GM18867 (cell line): ENCODE measurements around the gene VPS13C.

ENCODE experiments used
- ATAC-seq: cut with Tn5 transposase; IDR thresholded peaks from one replicate; pipeline ENCODE4 v1.9.1; 2021; ENCODE audit warnings: mild to moderate bottlenecking, moderate library complexity; ENCODE audit not compliant: unreplicated experiment

Gene VPS13C

DNA sequence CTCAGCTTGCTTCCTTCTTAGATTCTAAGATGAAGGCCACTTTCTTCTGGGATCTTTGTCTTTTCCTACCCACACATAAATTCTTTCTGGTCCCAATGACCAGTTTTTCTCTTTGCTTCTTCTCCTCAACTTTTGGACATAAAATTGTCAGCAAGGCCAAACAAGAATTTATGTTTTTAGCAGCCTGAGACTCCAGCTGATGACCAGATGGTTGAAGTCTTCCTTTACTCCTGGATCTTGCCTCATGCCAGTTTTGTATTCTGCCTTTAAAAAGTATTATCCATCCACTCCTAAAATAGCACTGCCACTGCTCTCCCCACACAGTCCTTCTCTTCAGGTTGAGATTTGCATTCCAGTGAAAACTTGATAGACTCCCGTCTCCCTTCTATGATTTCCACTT is 236.0 kb downstream of the VPS13C start:
- ATAC-seq, result no peak

DNA sequence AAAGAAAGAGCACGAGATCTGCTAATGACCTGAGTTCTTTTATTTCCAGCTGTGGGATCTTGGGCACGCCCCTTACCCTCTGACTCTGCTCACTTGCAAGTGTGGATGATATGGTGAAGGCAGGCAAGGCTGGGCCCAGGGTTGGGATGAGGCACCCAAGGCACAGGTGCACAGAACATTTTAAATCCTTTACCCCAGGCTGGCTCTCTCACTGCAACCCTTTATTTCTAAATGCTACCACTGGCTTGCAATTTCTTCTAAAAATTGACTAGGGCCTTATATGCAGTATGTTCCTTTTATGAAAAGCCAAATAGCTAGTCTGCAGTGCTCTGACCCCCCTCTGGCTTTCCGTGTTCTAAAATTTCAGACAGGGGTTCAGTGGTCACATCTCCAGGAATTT is 237.7 kb downstream of the VPS13C start:
- ATAC-seq, result no peak

- no peak for ATAC-seq
Observed at GRCh38 chr15:61820951-61821350, 239.3 kb downstream of the VPS13C start.

DNA sequence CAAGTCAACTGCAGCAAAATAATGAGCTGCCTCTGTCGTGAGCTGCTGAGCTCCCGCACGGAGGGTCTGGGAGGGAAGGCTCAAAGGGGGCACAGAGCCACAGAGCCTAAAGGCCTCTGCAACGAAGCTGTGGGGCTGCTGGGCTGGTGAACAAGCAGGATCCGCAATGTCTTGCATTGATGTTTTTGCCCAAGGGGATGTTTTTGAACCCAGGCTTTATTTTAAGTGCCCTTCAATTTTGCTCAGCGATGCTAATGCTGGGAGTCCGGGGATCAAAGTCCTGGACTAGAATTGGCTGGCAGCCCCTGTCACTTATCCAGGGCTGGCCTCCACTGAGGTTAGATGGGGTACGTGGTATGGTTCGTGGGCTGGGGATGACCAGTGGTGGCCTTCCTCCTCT is 240.0 kb downstream of the VPS13C start:
- no peak for ATAC-seq

- no peak for ATAC-seq
Observed at GRCh38 chr15:61819386-61819785, 240.9 kb downstream of the VPS13C start.

- ATAC-seq, result no peak
Observed at GRCh38 chr15:61818801-61819200, 241.4 kb downstream of the VPS13C start.

- no peak for ATAC-seq
Observed at GRCh38 chr15:61816856-61817255, 243.4 kb downstream of the VPS13C start.

DNA sequence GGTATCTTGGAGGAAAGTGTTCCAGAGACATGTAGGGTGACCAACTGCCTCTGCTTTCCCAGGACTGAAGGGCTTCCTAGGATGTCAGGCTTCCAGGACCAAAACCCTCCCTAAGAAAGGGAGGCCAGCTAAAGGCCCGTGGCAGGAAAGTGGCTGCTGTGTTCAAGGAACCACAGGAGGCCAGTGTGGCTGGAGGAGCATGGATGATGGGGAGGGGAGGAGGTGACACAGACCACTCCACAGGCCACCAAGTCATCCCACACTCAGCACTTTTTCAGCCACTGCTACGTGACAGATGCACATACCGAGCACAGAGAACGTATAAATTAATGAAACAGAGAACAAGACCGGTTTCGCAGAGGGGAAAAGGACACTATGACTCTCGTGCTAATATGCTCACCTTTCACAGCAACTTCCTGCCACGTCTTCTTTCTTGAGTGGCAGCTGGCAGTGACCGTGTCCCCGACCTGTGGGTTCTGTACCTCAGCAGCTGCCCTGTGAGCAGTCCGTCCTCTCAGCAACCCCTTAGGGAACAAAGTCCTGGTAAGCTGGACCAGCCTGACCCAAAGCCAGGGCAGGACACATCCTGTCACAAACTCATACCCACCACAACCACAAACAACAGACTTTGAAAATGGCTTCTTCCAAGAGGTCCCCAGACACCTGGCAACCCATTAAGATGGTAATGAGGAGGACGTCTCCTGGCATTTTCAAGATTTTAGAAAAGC is 244.7 kb downstream of the VPS13C start:
- ATAC-seq, result no peak

DNA sequence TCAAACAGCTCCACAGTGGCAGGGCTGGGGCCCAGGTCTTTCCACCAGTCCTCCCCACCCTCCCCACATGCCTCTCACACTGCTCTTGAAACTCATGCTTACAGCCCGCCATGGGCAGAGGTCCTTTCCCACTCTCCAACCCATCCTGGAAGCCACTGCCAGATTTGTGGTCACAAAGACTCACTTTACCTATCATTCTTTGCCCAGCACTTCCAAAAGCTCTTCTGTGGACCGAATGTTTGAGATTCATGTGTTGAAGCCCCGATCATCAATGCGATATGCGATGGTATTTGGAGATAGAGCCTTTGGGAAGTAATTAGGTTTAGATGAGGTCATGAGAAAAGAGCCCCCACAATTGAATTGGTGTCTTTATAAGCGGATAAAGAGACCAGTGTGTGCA is 247.8 kb downstream of the VPS13C start:
- ATAC-seq, result no peak

DNA sequence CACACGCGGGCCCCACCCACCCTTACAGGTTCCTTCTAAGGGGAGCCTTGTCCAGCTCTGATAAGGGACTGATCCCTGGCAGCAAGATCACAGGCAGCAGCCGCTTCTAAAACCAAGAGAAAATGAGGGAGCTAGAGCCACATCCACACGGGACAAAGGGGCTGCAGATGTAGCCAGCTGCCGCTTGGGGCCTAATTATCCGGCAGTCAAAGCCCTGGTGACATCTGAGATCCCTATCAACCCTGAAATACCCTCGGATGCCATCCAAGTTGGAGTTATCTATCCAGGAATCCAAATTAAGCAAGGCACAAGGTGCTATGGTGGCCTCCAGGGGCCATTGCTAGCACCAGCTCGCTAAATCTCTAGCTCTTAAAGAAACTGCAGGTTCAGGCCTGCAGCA is 248.3 kb downstream of the VPS13C start:
- ATAC-seq, result no peak

DNA sequence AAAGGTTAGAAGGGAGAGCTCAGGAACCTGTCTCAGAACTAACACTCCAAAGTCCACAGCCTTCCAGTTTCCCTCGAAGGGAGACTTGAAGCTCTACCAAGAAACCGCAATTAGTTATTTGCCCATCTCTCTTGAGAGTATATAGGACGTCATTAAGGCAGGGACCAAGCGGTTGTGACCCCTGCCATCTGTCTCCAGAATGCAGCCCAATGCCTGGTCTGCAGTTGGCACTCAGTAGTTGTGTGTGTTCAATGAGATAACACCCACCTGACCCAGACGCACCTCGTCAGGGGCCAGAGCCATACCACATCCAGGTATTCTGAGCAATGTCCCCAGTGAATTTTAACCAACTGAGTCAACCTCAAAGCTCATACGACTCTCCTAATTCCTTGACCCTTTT is 251.0 kb downstream of the VPS13C start:
- ATAC-seq, result no peak

- ATAC-seq, result no peak
Observed at GRCh38 chr15:61807281-61807929, 252.8 kb downstream of the VPS13C start.
